K562 (cell line): Measurements from ENCODE around the gene SLC25A33. TPM values are rescaled to one million over a fixed set of nuclear protein-coding genes. Genes with fewer than 3 reads are reported as not detected.

ENCODE experiments used
- ATAC-seq: fragments of 200-7000 bp; cut with Tn5 transposase; 3 replicates; pipeline ENCODE4 v1.9.1; 2020; ENCODE audit warnings: moderate library complexity
- BruUV-seq: library from RNA; stranded (reverse); fragments of 400-500 nt; replicated peaks from 2 replicates; lab custom pipeline; 2021; lab: Mats Ljungman, UMichigan
- CTCF ChIA-PET: fragments of 300-600 bp; formaldehyde crosslinking; extraction: SDS; loops from one replicate; lab custom pipeline; 2021; ENCODE audit warnings: low intra/inter-chr PET ratio; lab: Yijun Ruan, JAX
- POLR2A ChIA-PET: fragments of 300-600, 350-650 bp; sonication (Branson Sonifier 250); formaldehyde crosslinking; extraction: SDS; loops from one replicate; lab custom pipeline; 2021; ENCODE audit warnings: antibody characterized with exemption, inconsistent platforms; lab: Yijun Ruan, JAX
- DNase-seq, 4 experiments: peaks; one replicate each; pipeline versions ENCODE4 v3.0.0 to v3.0.0-alpha.2; 2011 to 2018; ENCODE audit warnings: low spot score in 3 of 4, mixed read lengths in 3 of 4; ENCODE audit errors: extremely low read depth in 1 of 4
- FAIRE-seq: peaks from 2 replicates; lab custom pipeline; 2011; peaks lifted over from hg19 to GRCh38; lab: Jason Lieb, UNC
- H2AFZ ChIP-seq: 2 replicates; pipeline ENCODE4 v1.6.0; 2011; ENCODE audit warnings: low read depth, low read length, control low read depth, inconsistent platforms
- H3K27ac ChIP-seq: fragments of 200-600 bp; 3 replicates; pipeline ENCODE4 v1.8.0; 2011; ENCODE audit warnings: low read depth, mild to moderate bottlenecking, control low read depth, inconsistent platforms, low read length, moderate library complexity, mixed read lengths; ENCODE audit errors: extremely low read depth
- H3K27me3 ChIP-seq, 2 experiments: fragments of 300-600 bp in 1 of 2; 2 replicates in 1 of 2; 3 replicates in 1 of 2; pipeline versions ENCODE4 v1.6.0 to v1.8.0; 2011; ENCODE audit warnings: inconsistent platforms in 2 of 2, low read length in 2 of 2, mild to moderate bottlenecking in 1 of 2, mixed read lengths in 1 of 2, moderate library complexity in 1 of 2; ENCODE audit not compliant: control insufficient read depth in 2 of 2, insufficient read depth in 2 of 2
- H3K36me3 ChIP-seq: fragments of 300-600 bp; 3 replicates; pipeline ENCODE4 v1.8.0; 2011; ENCODE audit warnings: mild to moderate bottlenecking, low read length, inconsistent platforms; ENCODE audit not compliant: control insufficient read depth, insufficient read depth
- H3K4me1 ChIP-seq, 2 experiments: fragments of 200-600 bp in 1 of 2; replicated peaks in 1 of 2; 2 replicates in 1 of 2; 3 replicates in 1 of 2; pipeline versions ENCODE4 v1.5.1 to v1.8.0; 2011; ENCODE audit warnings: inconsistent platforms in 2 of 2, low read length in 2 of 2, mild to moderate bottlenecking in 1 of 2, mixed read lengths in 1 of 2, moderate library complexity in 1 of 2; ENCODE audit not compliant: control insufficient read depth in 2 of 2, insufficient read depth in 2 of 2
- H3K4me2 ChIP-seq: 2 replicates; pipeline ENCODE4 v1.6.1; 2011; ENCODE audit warnings: low read length, control low read depth, inconsistent platforms, mixed read lengths; ENCODE audit not compliant: insufficient read depth
- H3K4me3 ChIP-seq: fragments of 200-600 bp; sonication (generic), shearing (Covaris generic); 2 replicates; pipeline ENCODE4 v1.5.1; 2016; ENCODE audit warnings: control low read depth, inconsistent platforms
- H3K79me2 ChIP-seq: fragments of 200-600 bp; 3 replicates; pipeline ENCODE4 v1.8.0; 2011; ENCODE audit warnings: low read length, inconsistent platforms; ENCODE audit not compliant: control insufficient read depth, insufficient read depth
- H3K9ac ChIP-seq, 2 experiments: 2 replicates each; pipeline versions ENCODE4 v1.6.0 to v1.6.1; 2011; ENCODE audit warnings: low read depth in 2 of 2, low read length in 2 of 2, control low read depth in 1 of 2, inconsistent platforms in 1 of 2, mild to moderate bottlenecking in 1 of 2, mixed read lengths in 1 of 2; ENCODE audit not compliant: insufficient read depth in 1 of 2
- H3K9me1 ChIP-seq: one replicate; pipeline ENCODE4 v1.6.0; 2011; ENCODE audit warnings: inconsistent platforms, mild to moderate bottlenecking, low read length, moderate library complexity; ENCODE audit not compliant: control insufficient read depth, insufficient read depth
- H3K9me3 ChIP-seq: replicated peaks from 2 replicates; pipeline ENCODE4 v1.5.1; 2011; ENCODE audit warnings: low read depth, low read length, inconsistent platforms; ENCODE audit not compliant: control insufficient read depth, insufficient read depth
- H4K20me1 ChIP-seq: replicated peaks from 2 replicates; pipeline ENCODE4 v1.6.1; 2011; ENCODE audit warnings: low read length, inconsistent platforms, mixed read lengths; ENCODE audit not compliant: control insufficient read depth, insufficient read depth
- KLF6 ChIP-seq: fragments of 250-450 bp; sonication (Bioruptor Pico); IDR thresholded peaks from 2 replicates; pipeline ENCODE4 v1.4.0; 2020; ENCODE audit warnings: mild to moderate bottlenecking, moderate library complexity, borderline replicate concordance
- MAFG ChIP-seq: fragments of 450-650 bp; conservative IDR thresholded peaks from 2 replicates; pipeline ENCODE4 v1.6.1; 2016; ENCODE audit warnings: missing genetic modification characterization, missing compliant biosample characterization
- MBD1 ChIP-seq: fragments of 250-450 bp; sonication (Bioruptor Pico); IDR thresholded peaks from 2 replicates; pipeline ENCODE4 v1.8.0; 2022; ENCODE audit warnings: inconsistent platforms
- MNT ChIP-seq, 2 experiments: fragments of 450-650 bp; conservative IDR thresholded peaks; 2 replicates each; pipeline ENCODE4 v1.6.1; 2017; ENCODE audit warnings: mild to moderate bottlenecking in 2 of 2, moderate library complexity in 2 of 2
- OTX1 ChIP-seq: fragments of 450-650 bp; formaldehyde crosslinking; IDR thresholded peaks from 2 replicates; pipeline ENCODE4 v1.4.0; 2022; ENCODE audit warnings: mild to moderate bottlenecking
- PHTF2 ChIP-seq: fragments of 250-450 bp; sonication (Bioruptor Pico); IDR thresholded peaks from 2 replicates; pipeline ENCODE4 v1.5.0; 2021; ENCODE audit warnings: mild to moderate bottlenecking
- RAD51 ChIP-seq: fragments of 450-650 bp; IDR thresholded peaks from 2 replicates; pipeline ENCODE4 v1.7.1; 2016; ENCODE audit warnings: low read depth, mild to moderate bottlenecking, borderline replicate concordance
- SMAD2 ChIP-seq: fragments of 150-350 bp; IDR thresholded peaks from 2 replicates; pipeline ENCODE4 v1.6.1; 2014; ENCODE audit warnings: low read depth, mild to moderate bottlenecking, low read length
- SMARCB1 ChIP-seq: IDR thresholded peaks from 2 replicates; pipeline ENCODE4 v1.6.1; 2011; ENCODE audit warnings: improper control_type of control experiment, low read depth; ENCODE audit not compliant: insufficient read length
- TGIF2 ChIP-seq: sonication (generic); formaldehyde crosslinking; IDR thresholded peaks from 2 replicates; pipeline ENCODE4 v1.8.1; 2022; ENCODE audit warnings: mild to moderate bottlenecking, missing genetic modification reagents, moderate library complexity
- TSC22D4 ChIP-seq: fragments of 450-650 bp; IDR thresholded peaks from 2 replicates; pipeline ENCODE4 v1.6.1; 2016; ENCODE audit warnings: missing genetic modification characterization, missing biosample characterization, control low read depth
- ZBTB49 ChIP-seq: sonication (generic); formaldehyde crosslinking; IDR thresholded peaks from 2 replicates; pipeline ENCODE4 v1.8.0; 2022; ENCODE audit warnings: missing genetic modification reagents, mild to moderate bottlenecking, borderline replicate concordance
- ZKSCAN8 ChIP-seq: fragments of 200-800 bp; sonication (Bioruptor generic); IDR thresholded peaks from 2 replicates; pipeline ENCODE4 v1.6.1; 2016; ENCODE audit warnings: missing genetic modification characterization, missing compliant biosample characterization
- ZNF175 ChIP-seq: fragments of 200-800 bp; sonication (Bioruptor generic); IDR thresholded peaks from 2 replicates; pipeline ENCODE4 v1.6.1; 2016; ENCODE audit warnings: low read depth, mild to moderate bottlenecking, missing genetic modification characterization, missing compliant biosample characterization
- ZNF197 ChIP-seq: fragments of 200-800 bp; sonication (Bioruptor generic); IDR thresholded peaks from 2 replicates; pipeline ENCODE4 v1.6.1; 2016; ENCODE audit warnings: low read depth, missing genetic modification characterization, missing compliant biosample characterization
- ZNF3 ChIP-seq: fragments of 250-450 bp; sonication (Bioruptor Pico); IDR thresholded peaks from 2 replicates; pipeline ENCODE4 v1.5.0; 2021; ENCODE audit warnings: mild to moderate bottlenecking, moderate library complexity
- ZNF347 ChIP-seq: fragments of 450-650 bp; formaldehyde crosslinking; IDR thresholded peaks from 2 replicates; pipeline ENCODE4 v1.4.0; 2020; ENCODE audit warnings: low read depth, mild to moderate bottlenecking, moderate library complexity
- ZNF586 ChIP-seq: fragments of 450-650 bp; formaldehyde crosslinking; conservative IDR thresholded peaks from 2 replicates; pipeline ENCODE4 v1.4.0; 2020; ENCODE audit warnings: mild to moderate bottlenecking, moderate library complexity
- WGBS: fragments of 100-300 bp; shearing (Covaris generic); methylation state at CpG from one replicate; pipeline ENCODE4 v1.1.6; 2016; ENCODE audit warnings: low coverage, mixed read lengths; ENCODE audit not compliant: insufficient coverage; ENCODE audit errors: missing lambda C conversion rate; 5-methylcytosine and 5-hydroxymethylcytosine counted together
- in situ Hi-C: fragments of 300-500 bp; cut with MboI; formaldehyde crosslinking; loops from 4 replicates; pipeline ENCODE4 v1.15.0; 2018; ENCODE audit warnings: inconsistent platforms, mixed read lengths
- intact Hi-C: fragments of 100-400 bp; cut with micrococcal nuclease; formaldehyde crosslinking; loops from 2 replicates; pipeline ENCODE4 v1.14.2; 2022
- polyA plus RNA-seq, 8 experiments: library from polyadenylated mRNA; depleted of rRNA in 4 of 8; stranded (reverse) in 5 of 8; unstranded in 3 of 8; fragments of >200 nt; fragmentation: Nextera tagmentation in 2 of 8; fragmentation: Illumina TruSeq in 1 of 8; extraction: Ambion mirVana in 2 of 8; extraction: Trizol in 1 of 8; gene quantifications; 2 replicates each; pipeline versions ENCODE4 v1.2.1 to v1.2.3, GENCODE V29; 2011 to 2014; ENCODE audit warnings: inconsistent platforms in 1 of 8, missing spikeins in 1 of 8
- total RNA-seq, 7 experiments: library from RNA; depleted of rRNA in 6 of 7; stranded (reverse); fragments of >200 nt in 6 of 7; fragmentation: Illumina TruSeq in 2 of 7; extraction: Trizol in 2 of 7; gene quantifications; 2 replicates each; pipeline versions ENCODE4 v1.2.1 to v1.2.3, GENCODE V29; 2011 to 2021; ENCODE audit warnings: low replicate concordance in 1 of 7

Gene SLC25A33
- total and polyA plus RNA-seq, 9 of the 15 experiments (the other 6 are each of a cell fraction or from before 2014, with no cell fraction given): 3.2 to 23.5 (median 17.5) TPM

- no peak overlapping the region for H3K4me3 ChIP-seq
- H3K4me2 ChIP-seq: no peak overlapping the region
- H3K27ac ChIP-seq: 0 out of 3 replicates have a peak overlapping the region, but pooled peaks have one; percentile 4
- no peak for DNase-seq
- H3K9ac ChIP-seq: no peak overlapping the region
- H3K9me3 ChIP-seq: no peaks in the 10 kb centered on the region
- FAIRE-seq: no peak
- H3K79me2 ChIP-seq: peaks cover 97% of the 10 kb centered on the region
- ATAC-seq: no peak
- 66% methylated on average over 3 of the region's 3 CpGs for WGBS
- H3K4me1 ChIP-seq: peaks cover 11 to 16% of the 10 kb centered on the region in 2 experiments
- no peak overlapping the region for H2AFZ ChIP-seq
- ChIA-PET CTCF (no interaction called here), POLR2A (interaction anchor here (1.8 to 1.9 kb wide), 2 partner anchors 9 to 13 kb away, joined by 7 to 11 read pairs; no protein-coding TSS in a partner anchor)
- H3K27me3 ChIP-seq: no peaks in the 10 kb centered on the region
- intact Hi-C loops (loop anchor here (5.0 kb wide), 1 partner anchor 48 kb away; no protein-coding TSS in a partner anchor), in situ Hi-C loops (no loop called here)
- H4K20me1 ChIP-seq: peaks cover 23% of the 10 kb centered on the region; the same call in 1 of the 2 replicates
- no peaks in the 10 kb centered on the region for H3K9me1 ChIP-seq
- BruUV-seq: no TSS peak
- H3K36me3 ChIP-seq: peaks cover 56% of the 10 kb centered on the region
- no peak for TF ChIP-seq MAFG
- no peak for TF ChIP-seq KLF6 (CRISPR knock-in tag)
- no peak for TF ChIP-seq ZNF347 (CRISPR knock-in tag)
- TF ChIP-seq ZBTB49 (CRISPR knock-in tag): no peak
- no peak for TF ChIP-seq ZKSCAN8 (CRISPR knock-in tag)
- TF ChIP-seq TGIF2 (CRISPR knock-in tag): no peak
- no peak for TF ChIP-seq PHTF2
- TF ChIP-seq ZNF197 (CRISPR knock-in tag): no peak
- TF ChIP-seq ZNF586 (CRISPR knock-in tag): no peak
- TF ChIP-seq ZNF3: no peak
- TF ChIP-seq RAD51: no peak
- TF ChIP-seq MBD1 (CRISPR knock-in tag): no peak
- no peak for TF ChIP-seq TSC22D4
- no peak for TF ChIP-seq MNT (conservative IDR thresholded peaks at IDR 0.05)
- TF ChIP-seq SMARCB1: no peak
- no peak for TF ChIP-seq ZNF175 (CRISPR knock-in tag)
- TF ChIP-seq SMAD2: no peak
- TF ChIP-seq OTX1 (CRISPR knock-in tag): no peak
Measured at GRCh38 chr1:9544926-9545325, 5.7 kb downstream of the SLC25A33 start.
